H1 (cell line): ENCODE measurements around the gene SPACDR. TPM values are rescaled to one million over a fixed set of nuclear protein-coding genes. Genes with fewer than 3 reads are reported as not detected.

Experiments
- CTCF ChIA-PET: fragments of 300-600 bp; sonication (Branson Sonifier 250); formaldehyde crosslinking; loops from one replicate; lab custom pipeline; 2021; ENCODE audit not compliant: partially characterized antibody; lab: Charles Lee
- POLR2A ChIA-PET: fragments of 300-600 bp; sonication (Branson Sonifier 250); formaldehyde crosslinking; loops from one replicate; lab custom pipeline; 2021; ENCODE audit warnings: inconsistent platforms; ENCODE audit not compliant: partially characterized antibody; lab: Charles Lee
- DNase-seq, 2 experiments: peaks; one replicate each; pipeline versions ENCODE4 v3.0.0 to v3.0.0-alpha.2; 2010 to 2022; ENCODE audit warnings: low spot score in 2 of 2, low read depth in 1 of 2, mixed read lengths in 1 of 2
- FAIRE-seq: peaks from 2 replicates; lab custom pipeline; 2011; peaks lifted over from hg19 to GRCh38; lab: Jason Lieb, UNC
- H2AFZ ChIP-seq: 2 replicates; pipeline ENCODE4 v1.8.1; 2012; ENCODE audit warnings: low read length, inconsistent platforms
- H2AK5ac ChIP-seq: 2 replicates; pipeline ENCODE4 v1.6.1; 2013; ENCODE audit warnings: low read depth, low read length
- H2BK120ac ChIP-seq: replicated peaks from 2 replicates; pipeline ENCODE3; 2013; ENCODE audit warnings: low read depth, low read length, inconsistent platforms
- H2BK12ac ChIP-seq: 2 replicates; pipeline ENCODE4 v1.6.1; 2013; ENCODE audit warnings: low read depth, low read length
- H2BK15ac ChIP-seq: 2 replicates; pipeline ENCODE4 v1.6.1; 2013; ENCODE audit warnings: low read length
- H2BK20ac ChIP-seq: 2 replicates; pipeline ENCODE4 v1.6.1; 2013; ENCODE audit warnings: low read length
- H2BK5ac ChIP-seq: 2 replicates; pipeline ENCODE4 v1.6.1; 2013; ENCODE audit warnings: low read depth, low read length
- H3K14ac ChIP-seq: 2 replicates; pipeline ENCODE4 v1.6.1; 2013; ENCODE audit warnings: inconsistent platforms; ENCODE audit not compliant: insufficient read length
- H3K18ac ChIP-seq: 2 replicates; pipeline ENCODE4 v1.6.1; 2013; ENCODE audit warnings: low read length; ENCODE audit errors: extremely low read depth
- H3K23ac ChIP-seq: 2 replicates; pipeline ENCODE4 v1.6.1; 2013; ENCODE audit warnings: inconsistent platforms; ENCODE audit not compliant: insufficient read length
- H3K23me2 ChIP-seq: 2 replicates; pipeline ENCODE4 v1.6.1; 2013; ENCODE audit warnings: low read depth, low read length
- H3K27ac ChIP-seq: 2 replicates; pipeline ENCODE4 v1.6.1; 2011; ENCODE audit warnings: low read depth, low read length, inconsistent platforms
- H3K27me3 ChIP-seq, 4 experiments: replicated peaks in 1 of 4; 1 replicate in 1 of 4; 2 replicates in 3 of 4; pipeline versions ENCODE4 v1.6.1 to v1.8.1; 2011 to 2013; ENCODE audit warnings: low read length in 3 of 4, mild to moderate bottlenecking in 3 of 4, inconsistent platforms in 2 of 4, mixed read lengths in 2 of 4, moderate library complexity in 1 of 4; ENCODE audit not compliant: control insufficient read depth in 3 of 4, insufficient read depth in 3 of 4; ENCODE audit errors: extremely low read depth in 1 of 4
- H3K36me3 ChIP-seq, 4 experiments: 2 replicates each; pipeline versions ENCODE4 v1.6.1 to v1.8.1; 2011 to 2013; ENCODE audit warnings: mild to moderate bottlenecking in 4 of 4, low read length in 3 of 4, moderate library complexity in 2 of 4, control low read depth in 1 of 4, inconsistent platforms in 1 of 4; ENCODE audit not compliant: insufficient read depth in 4 of 4, control insufficient read depth in 2 of 4
- H3K4ac ChIP-seq: replicated peaks from 2 replicates; pipeline ENCODE3; 2013; ENCODE audit warnings: low read length, low read depth, mixed read lengths, inconsistent platforms; ENCODE audit not compliant: insufficient read length
- H3K4me1 ChIP-seq, 4 experiments: replicated peaks in 1 of 4; 1 replicate in 1 of 4; 2 replicates in 3 of 4; pipeline versions ENCODE4 v1.6.1 to v1.8.1; 2011 to 2013; ENCODE audit warnings: low read length in 3 of 4, inconsistent platforms in 2 of 4, mixed read lengths in 1 of 4; ENCODE audit not compliant: insufficient read depth in 4 of 4, control insufficient read depth in 3 of 4
- H3K4me2 ChIP-seq, 2 experiments: 2 replicates each; pipeline versions ENCODE4 v1.6.1 to v1.8.1; 2011 to 2013; ENCODE audit warnings: low read depth in 2 of 2, low read length in 2 of 2, control low read depth in 1 of 2, inconsistent platforms in 1 of 2, mild to moderate bottlenecking in 1 of 2; ENCODE audit not compliant: insufficient read depth in 1 of 2
- H3K4me3 ChIP-seq, 4 experiments: fragments of 200-600, 300-600 bp in 1 of 4; sonication (generic), shearing (Covaris generic), sonication (Bioruptor Twin) in 1 of 4; 2 replicates each; pipeline versions ENCODE4 v1.5.1 to v1.8.1; 2011 to 2016; ENCODE audit warnings: low read length in 4 of 4, low read depth in 3 of 4, control low read depth in 2 of 4, inconsistent platforms in 2 of 4, mild to moderate bottlenecking in 2 of 4, mixed read lengths in 1 of 4, moderate library complexity in 1 of 4; ENCODE audit not compliant: insufficient read depth in 2 of 4; ENCODE audit errors: extremely low read depth in 1 of 4
- H3K56ac ChIP-seq: replicated peaks from 2 replicates; pipeline ENCODE3; 2013; ENCODE audit warnings: low read depth, mild to moderate bottlenecking, mixed read lengths, low read length, inconsistent platforms; ENCODE audit not compliant: insufficient read length
- H3K79me1 ChIP-seq: 2 replicates; pipeline ENCODE4 v1.6.1; 2013; ENCODE audit warnings: low read depth, low read length, control low read depth
- H3K79me2 ChIP-seq, 2 experiments: 2 replicates each; pipeline versions ENCODE4 v1.6.1 to v1.8.1; 2012 to 2013; ENCODE audit warnings: low read length in 2 of 2, mild to moderate bottlenecking in 2 of 2, inconsistent platforms in 1 of 2; ENCODE audit not compliant: insufficient read depth in 2 of 2, control insufficient read depth in 1 of 2
- H3K9ac ChIP-seq, 4 experiments: replicated peaks in 1 of 4; 1 replicate in 1 of 4; 2 replicates in 3 of 4; pipeline versions ENCODE4 v1.6.1 to v1.8.1; 2011 to 2013; ENCODE audit warnings: low read depth in 3 of 4, low read length in 3 of 4, control low read depth in 2 of 4, mild to moderate bottlenecking in 2 of 4, moderate library complexity in 2 of 4, inconsistent platforms in 1 of 4; ENCODE audit errors: extremely low read depth in 1 of 4
- H3K9me3 ChIP-seq, 2 experiments: 2 replicates each; pipeline versions ENCODE4 v1.6.1 to v1.8.1; 2012 to 2013; ENCODE audit warnings: mild to moderate bottlenecking in 2 of 2, moderate library complexity in 2 of 2, control low read depth in 1 of 2, inconsistent platforms in 1 of 2, low read depth in 1 of 2, low read length in 1 of 2, mixed read lengths in 1 of 2; ENCODE audit not compliant: insufficient read depth in 2 of 2
- H4K20me1 ChIP-seq, 2 experiments: replicated peaks in 1 of 2; 2 replicates each; pipeline versions ENCODE3 to v1.8.1; 2011 to 2013; ENCODE audit warnings: inconsistent platforms in 2 of 2, low read length in 2 of 2, mild to moderate bottlenecking in 1 of 2; ENCODE audit not compliant: insufficient read depth in 2 of 2, control insufficient read depth in 1 of 2
- H4K5ac ChIP-seq: 2 replicates; pipeline ENCODE4 v1.6.1; 2013; ENCODE audit warnings: low read length, low read depth, mixed read lengths, inconsistent platforms; ENCODE audit not compliant: insufficient read length
- H4K8ac ChIP-seq: 2 replicates; pipeline ENCODE4 v1.8.0; 2013; ENCODE audit warnings: mild to moderate bottlenecking, moderate library complexity, low read length, inconsistent platforms; ENCODE audit not compliant: insufficient read depth; ENCODE audit errors: extremely low read depth
- H4K91ac ChIP-seq: replicated peaks from 2 replicates; pipeline ENCODE3; 2013; ENCODE audit warnings: low read length, mixed read lengths, inconsistent platforms; ENCODE audit not compliant: insufficient read length
- WGBS, 2 experiments: shearing (Covaris generic) in 1 of 2; methylation state at CpG; one replicate each; pipeline versions ENCODE4 v1.1.6 to v1.1.7; 2013 to 2015; ENCODE audit warnings: low lambda C conversion rate in 2 of 2, mixed read lengths in 2 of 2, inconsistent platforms in 1 of 2, low coverage in 1 of 2, missing lambda C conversion rate in 1 of 2; ENCODE audit not compliant: insufficient replicate concordance in 2 of 2, insufficient coverage in 1 of 2, insufficient read length in 1 of 2; ENCODE audit errors: extremely low coverage in 1 of 2, missing lambda C conversion rate in 1 of 2; 5-methylcytosine and 5-hydroxymethylcytosine counted together
- polyA plus RNA-seq, 7 experiments: library from polyadenylated mRNA; depleted of rRNA in 3 of 7; stranded (reverse) in 5 of 7; unstranded in 2 of 7; fragments of >200 nt in 5 of 7; fragments of 200-250 nt in 2 of 7; gene quantifications; 1 replicate in 5 of 7; 2 replicates in 1 of 7; 4 replicates in 1 of 7; pipeline versions ENCODE4 v1.2.1 to v1.2.3, GENCODE V29; 2011 to 2013; ENCODE audit warnings: missing spikeins in 2 of 7, mixed read lengths in 2 of 7
- total RNA-seq: library from RNA; stranded (reverse); fragmentation: NEBNext Ultra II Directional; extraction: Animal tissue kit (Norgen Biotek cat#: 25700); gene quantifications from 2 replicates; pipeline ENCODE4 v1.2.1, GENCODE V29; 2021

SPACDR gene
- total and polyA plus RNA-seq, 2 of the 8 experiments (the other 6 are each of a cell fraction or from before 2014, with no cell fraction given): 0.26 TPM; not detected in 1

DNA sequence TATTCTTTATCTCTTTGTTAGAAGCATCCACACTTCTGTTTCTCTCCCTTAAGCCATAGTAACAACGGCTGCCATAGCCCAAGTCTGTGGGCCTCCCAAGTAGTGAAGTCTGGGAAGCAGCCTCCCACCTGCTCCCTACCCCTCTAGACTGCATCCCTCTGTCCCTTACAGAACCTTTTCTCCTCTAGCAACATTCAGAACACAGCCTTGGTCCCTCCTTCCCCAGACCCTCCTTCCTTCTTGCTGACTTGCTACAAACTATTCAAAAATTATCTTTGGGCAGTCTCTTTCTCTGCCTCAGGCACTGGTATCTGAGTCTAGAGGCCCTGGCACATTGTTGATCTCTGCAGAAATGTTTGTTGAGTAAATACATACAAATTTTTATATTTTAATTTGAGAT lies 17.4 kb upstream of the SPACDR start:
- Histone ChIP-seq H2BK15ac (no peak overlapping the region), H3K56ac (no peak overlapping the region), H2BK120ac (no peak overlapping the region), H3K9me3 (no peaks in the 10 kb centered on the region), H3K4me3 (no peak overlapping the region), H3K27me3 (no peaks in the 10 kb centered on the region), H3K79me1 (no peaks in the 10 kb centered on the region; the same call in 1 of the 2 replicates), H4K91ac (no peak overlapping the region), H2AFZ (no peak overlapping the region), H3K27ac (no peak overlapping the region), H3K9ac (no peak overlapping the region), H3K36me3 (no peaks in the 10 kb centered on the region; a peak in 1 of 8 replicates), H3K18ac (no peak overlapping the region), H3K14ac (no peak overlapping the region), H3K4me2 (no peak overlapping the region), H3K23me2 (peaks cover 11% of the 10 kb centered on the region; the same call in 1 of the 2 replicates), H2AK5ac (no peak overlapping the region), H3K23ac (no peak overlapping the region), H2BK12ac (no peak overlapping the region), H4K20me1 (no peaks in the 10 kb centered on the region), H4K8ac (no peak overlapping the region), H4K5ac (no peak overlapping the region), H3K4ac (no peak overlapping the region), H3K4me1 (peaks cover 0 to 11% (median 5%) of the 10 kb centered on the region in 4 experiments; a peak in 5 of 7 replicates), H3K79me2 (no peaks in the 10 kb centered on the region; a peak in 1 of 4 replicates), H2BK5ac (no peak overlapping the region), H2BK20ac (no peak overlapping the region)
- 74% methylated on average over 1 of the region's 1 CpG; no CpG with 5 or more reads in 1 of the 2 experiments for WGBS, 2 experiments
- ChIA-PET CTCF (interaction anchor here (0.6 to 11.3 kb wide), 9 partner anchors 8 to 296 kb away, joined by 3 to 152 read pairs (median 7); partner anchors contain the start of gene SPACDR), POLR2A (no interaction called here)
- no peak for FAIRE-seq
- DNase-seq: no peak
